ENCODE measurements around the gene FGD2. TPM values are rescaled to one million over a fixed set of nuclear protein-coding genes. Genes with fewer than 3 reads are reported as not detected.

Gene FGD2
- total and polyA plus RNA-seq, 2 donors (not counting 1 experiment from before 2014, with no cell fraction given), result 352 to 682 TPM

DNA sequence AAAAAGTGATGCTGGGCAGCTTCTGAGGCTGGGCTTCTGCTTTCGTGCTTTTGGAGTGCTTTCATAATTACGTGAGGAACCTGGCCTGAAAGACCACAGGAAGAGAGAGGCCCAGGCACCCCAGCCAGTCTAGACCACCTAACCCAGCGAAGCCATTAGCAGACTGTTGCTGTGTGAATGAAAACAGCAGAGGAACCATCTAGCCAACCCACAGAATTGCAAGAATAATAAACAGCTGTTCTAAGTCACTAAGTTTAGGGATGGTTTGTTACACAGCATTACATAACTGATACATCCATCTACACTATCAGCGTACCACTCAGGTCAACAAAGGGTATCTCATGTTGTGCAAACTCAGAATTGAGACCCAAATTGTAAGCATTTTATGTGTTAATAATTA is 34.5 kb downstream of the FGD2 start:
- Histone ChIP-seq H3K9ac (ENCODE audit: low read length) (no peak overlapping the region), H3K27me3 (replicated peaks in 1 of 4; ENCODE audit: control extremely low read depth in 1 of 4, control insufficient read depth in 3 of 4, insufficient read depth in 4 of 4, low read length in 3 of 4) (no peaks in the 10 kb centered on the region), H3K4me2 (replicated peaks; ENCODE audit: low read depth, low read length, poor library complexity, severe bottlenecking) (no peak overlapping the region), H3K36me3 (replicated peaks in 1 of 2; ENCODE audit: control extremely low read depth in 1 of 2, control insufficient read depth in 1 of 2, extremely low read depth in 1 of 2, insufficient read depth in 2 of 2, low read length in 1 of 2) (peaks cover 7 to 21% of the 10 kb centered on the region in 2 experiments), H2AFZ (ENCODE audit: insufficient read depth, low read depth, low read length, poor library complexity, severe bottlenecking) (no peak overlapping the region), H3K27ac (ENCODE audit: low read length in 2 of 2) (no peak overlapping the region), H3K79me2 (ENCODE audit: control insufficient read depth, insufficient read depth, low read length) (no peaks in the 10 kb centered on the region), H4K20me1 (ENCODE audit: control insufficient read depth, insufficient read depth, low read length, poor library complexity, severe bottlenecking) (no peaks in the 10 kb centered on the region), H3K4me3 (ENCODE audit: control extremely low read depth in 1 of 5, extremely low read depth in 1 of 5, insufficient read depth in 1 of 5, low read depth in 2 of 5, low read length in 4 of 5) (no peak overlapping the region), H3K9me3 (ENCODE audit: control extremely low read depth in 1 of 3, control insufficient read depth in 2 of 3, insufficient read depth in 1 of 3, low read length in 2 of 3) (no peaks in the 10 kb centered on the region), H3K4me1 (ENCODE audit: control insufficient read depth in 2 of 2, insufficient read depth in 2 of 2, low read length in 2 of 2) (no peaks in the 10 kb centered on the region)
- ATAC-seq (ENCODE audit: low read depth) (no peak), DNase-seq (no peak)
- TF ChIP-seq, protein P1, sequence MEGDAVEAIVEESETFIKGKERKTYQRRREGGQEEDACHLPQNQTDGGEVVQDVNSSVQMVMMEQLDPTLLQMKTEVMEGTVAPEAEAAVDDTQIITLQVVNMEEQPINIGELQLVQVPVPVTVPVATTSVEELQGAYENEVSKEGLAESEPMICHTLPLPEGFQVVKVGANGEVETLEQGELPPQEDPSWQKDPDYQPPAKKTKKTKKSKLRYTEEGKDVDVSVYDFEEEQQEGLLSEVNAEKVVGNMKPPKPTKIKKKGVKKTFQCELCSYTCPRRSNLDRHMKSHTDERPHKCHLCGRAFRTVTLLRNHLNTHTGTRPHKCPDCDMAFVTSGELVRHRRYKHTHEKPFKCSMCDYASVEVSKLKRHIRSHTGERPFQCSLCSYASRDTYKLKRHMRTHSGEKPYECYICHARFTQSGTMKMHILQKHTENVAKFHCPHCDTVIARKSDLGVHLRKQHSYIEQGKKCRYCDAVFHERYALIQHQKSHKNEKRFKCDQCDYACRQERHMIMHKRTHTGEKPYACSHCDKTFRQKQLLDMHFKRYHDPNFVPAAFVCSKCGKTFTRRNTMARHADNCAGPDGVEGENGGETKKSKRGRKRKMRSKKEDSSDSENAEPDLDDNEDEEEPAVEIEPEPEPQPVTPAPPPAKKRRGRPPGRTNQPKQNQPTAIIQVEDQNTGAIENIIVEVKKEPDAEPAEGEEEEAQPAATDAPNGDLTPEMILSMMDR (IDR thresholded peaks at IDR 0.05), result no peak
- TF ChIP-seq EZH2 (IDR thresholded peaks at IDR 0.05; ENCODE audit: borderline replicate concordance, insufficient read depth, low read depth, low read length, poor library complexity, severe bottlenecking), result no peak
- Mint-ChIP-seq H3K4me3 (no peak overlapping the region), H3K4me1 (peaks cover 13% of the 10 kb centered on the region), H3K9me3 (ENCODE audit: insufficient read depth) (no peaks in the 10 kb centered on the region), H3K27me3 (no peaks in the 10 kb centered on the region), H3K27ac (no peak overlapping the region)
- 42% methylated on average over 2 of the region's 4 CpGs for WGBS (ENCODE audit: insufficient coverage)
- intact Hi-C loops (cut with micrococcal nuclease), result no loop called here
- CTCF ChIA-PET, result interaction anchor here (0.9 to 2.3 kb wide), 3 partner anchors 22 to 166 kb away, joined by 3 to 10 read pairs (median 3); no protein-coding TSS in a partner anchor
- POLR2A ChIA-PET, result no interaction called here

DNA sequence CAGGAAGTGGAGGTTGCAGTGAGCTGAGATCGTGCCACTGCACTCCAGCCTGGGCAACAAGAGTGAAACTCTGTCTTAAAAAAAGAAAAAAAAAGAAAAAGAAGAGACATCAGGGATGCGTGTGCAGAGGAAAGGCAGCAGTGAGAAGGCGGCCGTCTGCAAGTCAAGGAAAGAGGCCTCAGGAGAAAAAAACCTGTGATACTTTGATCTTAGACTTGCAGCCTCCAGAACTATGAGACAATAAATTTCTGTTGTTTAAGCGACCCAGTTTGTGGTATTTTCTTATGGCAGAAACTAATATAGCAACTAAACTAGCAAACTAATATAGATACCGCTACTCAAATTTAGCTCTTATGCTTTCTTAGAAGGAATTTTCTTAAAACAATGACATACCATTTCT is 36.1 kb downstream of the FGD2 start:
- intact Hi-C loops (cut with micrococcal nuclease), result no loop called here
- Histone ChIP-seq H3K27ac (ENCODE audit: low read length in 2 of 2) (no peak overlapping the region), H3K27me3 (replicated peaks in 1 of 4; ENCODE audit: control extremely low read depth in 1 of 4, control insufficient read depth in 3 of 4, insufficient read depth in 4 of 4, low read length in 3 of 4) (no peaks in the 10 kb centered on the region), H4K20me1 (ENCODE audit: control insufficient read depth, insufficient read depth, low read length, poor library complexity, severe bottlenecking) (no peaks in the 10 kb centered on the region), H3K9ac (ENCODE audit: low read length) (no peak overlapping the region), H3K4me2 (replicated peaks; ENCODE audit: low read depth, low read length, poor library complexity, severe bottlenecking) (no peak overlapping the region), H3K4me3 (ENCODE audit: control extremely low read depth in 1 of 5, extremely low read depth in 1 of 5, insufficient read depth in 1 of 5, low read depth in 2 of 5, low read length in 4 of 5) (no peak overlapping the region), H3K36me3 (replicated peaks in 1 of 2; ENCODE audit: control extremely low read depth in 1 of 2, control insufficient read depth in 1 of 2, extremely low read depth in 1 of 2, insufficient read depth in 2 of 2, low read length in 1 of 2) (peaks cover 7 to 14% of the 10 kb centered on the region in 2 experiments), H3K9me3 (ENCODE audit: control extremely low read depth in 1 of 3, control insufficient read depth in 2 of 3, insufficient read depth in 1 of 3, low read length in 2 of 3) (no peaks in the 10 kb centered on the region), H2AFZ (ENCODE audit: insufficient read depth, low read depth, low read length, poor library complexity, severe bottlenecking) (no peak overlapping the region), H3K4me1 (ENCODE audit: control insufficient read depth in 2 of 2, insufficient read depth in 2 of 2, low read length in 2 of 2) (no peaks in the 10 kb centered on the region), H3K79me2 (ENCODE audit: control insufficient read depth, insufficient read depth, low read length) (no peaks in the 10 kb centered on the region)
- no peaks in the 10 kb centered on the region for H3K9me3 Mint-ChIP-seq (ENCODE audit: insufficient read depth)
- 95% methylated on average over 3 of the region's 6 CpGs for WGBS (ENCODE audit: insufficient coverage)
- no peak overlapping the region for H3K27ac Mint-ChIP-seq
- TF ChIP-seq, protein P1 (IDR thresholded peaks at IDR 0.05), result no peak
- TF ChIP-seq EZH2 (IDR thresholded peaks at IDR 0.05; ENCODE audit: borderline replicate concordance, insufficient read depth, low read depth, low read length, poor library complexity, severe bottlenecking), result no peak
- ChIA-PET CTCF (interaction anchor here (1.3 to 2.3 kb wide), 2 partner anchors 10 to 130 kb away, joined by 7 to 10 read pairs; no protein-coding TSS in a partner anchor), POLR2A (no interaction called here)
- ATAC-seq (ENCODE audit: low read depth) (no peak), DNase-seq (no peak)
- H3K27me3 Mint-ChIP-seq, result no peaks in the 10 kb centered on the region
- peaks cover 12% of the 10 kb centered on the region for H3K4me1 Mint-ChIP-seq
- no peak overlapping the region for H3K4me3 Mint-ChIP-seq
